GM19023 (cell line): ENCODE data around the gene CPVL.

Experiments used
- ATAC-seq: cut with Tn5 transposase; IDR thresholded peaks from one replicate; pipeline ENCODE4 v1.9.1; 2021; ENCODE audit warnings: mild to moderate bottlenecking, moderate library complexity; ENCODE audit not compliant: unreplicated experiment

CPVL gene

GRCh38 chr7:29146057-29146706, at the start of gene CPVL:
TSS of gene CPVL (minus strand) at chr7:29146537. CDS start at chr7:29121061, 25,476 bp downstream.
- no peak for ATAC-seq

- no peak for ATAC-seq
Observed at GRCh38 chr7:29194594-29195427, 48.5 kb upstream of the CPVL start, which contains the start of gene CHN2. TSS of gene CHN2 (plus strand) at chr7:29194775.

- ATAC-seq = no peak
Observed at GRCh38 chr7:29194206-29194593, 47.9 kb upstream of the CPVL start.

- no peak for ATAC-seq
Observed at GRCh38 chr7:29193316-29194205, 47.2 kb upstream of the CPVL start.

- ATAC-seq = no peak
Observed at GRCh38 chr7:29192811-29193210, 46.5 kb upstream of the CPVL start.

- ATAC-seq = no peak
Observed at GRCh38 chr7:29192323-29192722, 46.0 kb upstream of the CPVL start.

- no peak for ATAC-seq
Observed at GRCh38 chr7:29190349-29191045, 44.2 kb upstream of the CPVL start.

- no peak for ATAC-seq
Observed at GRCh38 chr7:29189743-29190201, 43.4 kb upstream of the CPVL start.

GRCh38 chr7:29185613-29186012, 39.3 kb upstream of the CPVL start:
- ATAC-seq = no peak

GRCh38 chr7:29184599-29184998, 38.3 kb upstream of the CPVL start:
- ATAC-seq = no peak

GRCh38 chr7:29179115-29179514, 32.8 kb upstream of the CPVL start:
- ATAC-seq = no peak

- ATAC-seq = no peak
Observed at GRCh38 chr7:29177963-29178600, 31.7 kb upstream of the CPVL start.

GRCh38 chr7:29173458-29173857, 27.1 kb upstream of the CPVL start:
- ATAC-seq = no peak

- no peak for ATAC-seq
Observed at GRCh38 chr7:29170781-29171180, 24.4 kb upstream of the CPVL start.

GRCh38 chr7:29167721-29168120, 21.4 kb upstream of the CPVL start:
- ATAC-seq = no peak

GRCh38 chr7:29163854-29164253, 17.5 kb upstream of the CPVL start:
- no peak for ATAC-seq

- no peak for ATAC-seq
Observed at GRCh38 chr7:29162577-29162976, 16.2 kb upstream of the CPVL start.

GRCh38 chr7:29161231-29161630, 14.9 kb upstream of the CPVL start:
- no peak for ATAC-seq

- no peak for ATAC-seq
Observed at GRCh38 chr7:29160080-29160479, 13.7 kb upstream of the CPVL start.

GRCh38 chr7:29158795-29159423, 12.6 kb upstream of the CPVL start:
- ATAC-seq = no peak
